ENCODE measurements around the gene DCUN1D2. TPM values are rescaled to one million over a fixed set of nuclear protein-coding genes. Genes with fewer than 3 reads are reported as not detected.
A peak's percentile ranks its signal among the peaks of the same experiment; 100 is the strongest.
"Not testable (repeated sequence)": the region's sequence is repeated elsewhere in the genome, so short reads cannot be mapped to it uniquely, and the experiment has no call there.

Gene DCUN1D2
- total RNA-seq, 1 donor from 2014 or later, result 24.6 TPM

GRCh38 chr13:113471844-113472243 is 18.7 kb downstream of the DCUN1D2 start:
- ATAC-seq, result no peak
- peaks cover 13% of the 10 kb centered on the region for H3K36me3 ChIP-seq
- intact Hi-C loops (cut with DNase I), result no loop called here
- TF ChIP-seq CTCF (IDR thresholded peaks at IDR 0.05), result no peak
- H3K9me3 ChIP-seq, result no peaks in the 10 kb centered on the region
- H3K4me3 ChIP-seq, result peak overlapping the region; percentile 14
- no peaks in the 10 kb centered on the region for H3K27me3 ChIP-seq
- H3K4me1 ChIP-seq, result peaks cover 4% of the 10 kb centered on the region
- DNase-seq, result no peak
- H3K27ac ChIP-seq, result peak overlapping the region; percentile 73

- H3K9me3 ChIP-seq; H3K27ac ChIP-seq; intact Hi-C loops (cut with DNase I): not testable (repeated sequence)
Observed at GRCh38 chr13:113470635-113471163, 19.8 kb downstream of the DCUN1D2 start.

GRCh38 chr13:113470073-113470472 is 20.4 kb downstream of the DCUN1D2 start:
- intact Hi-C loops (cut with DNase I), result no loop called here
- no peak for ATAC-seq
- peaks cover 14% of the 10 kb centered on the region for H3K36me3 ChIP-seq
- H3K27me3 ChIP-seq, result no peaks in the 10 kb centered on the region
- no peak overlapping the region for H3K4me3 ChIP-seq
- no peak for DNase-seq
- no peak overlapping the region for H3K27ac ChIP-seq
- no peaks in the 10 kb centered on the region for H3K9me3 ChIP-seq
- TF ChIP-seq CTCF (IDR thresholded peaks at IDR 0.05), result no peak
- peaks cover 4% of the 10 kb centered on the region for H3K4me1 ChIP-seq

More at GRCh38 chr13:113470635-113471163, 19.8 kb downstream of the DCUN1D2 start:
- H3K27me3 ChIP-seq, H3K4me3 ChIP-seq, ATAC-seq, DNase-seq, H3K4me1 ChIP-seq: not testable (repeated sequence)
- H3K36me3 ChIP-seq, result peaks cover 14% of the 10 kb centered on the region

- no peak overlapping the region for H3K27ac ChIP-seq
- DNase-seq (no peak), ATAC-seq (no peak)
- H3K27me3 ChIP-seq, result no peaks in the 10 kb centered on the region
- no peak overlapping the region for H3K4me3 ChIP-seq
- TF ChIP-seq CTCF (IDR thresholded peaks at IDR 0.05), result no peak
- intact Hi-C loops (cut with DNase I), result no loop called here
- H3K9me3 ChIP-seq, result no peaks in the 10 kb centered on the region
- H3K4me1 ChIP-seq, result peaks cover 4% of the 10 kb centered on the region
- peaks cover 14% of the 10 kb centered on the region for H3K36me3 ChIP-seq
Observed at GRCh38 chr13:113469582-113469981, 20.9 kb downstream of the DCUN1D2 start.

GRCh38 chr13:113468472-113469201 is 21.9 kb downstream of the DCUN1D2 start:
- Histone ChIP-seq H3K36me3 (peaks cover 14% of the 10 kb centered on the region), H3K4me1 (no peaks in the 10 kb centered on the region)
- peak; percentile 39 for DNase-seq

More at GRCh38 chr13:113468472-113469201, 21.9 kb downstream of the DCUN1D2 start:
- no peak for ATAC-seq
- Histone ChIP-seq H3K27me3 (no peaks in the 10 kb centered on the region), H3K4me3 (no peak overlapping the region), H3K27ac (no peak overlapping the region), H3K9me3 (no peaks in the 10 kb centered on the region)
- no peak for TF ChIP-seq CTCF (IDR thresholded peaks at IDR 0.05)
- intact Hi-C loops (cut with DNase I), result no loop called here
